Measurements from ENCODE around the gene AP2A1.
A peak's percentile ranks its signal among the peaks of the same experiment; 100 is the strongest.

Gene AP2A1

DNA sequence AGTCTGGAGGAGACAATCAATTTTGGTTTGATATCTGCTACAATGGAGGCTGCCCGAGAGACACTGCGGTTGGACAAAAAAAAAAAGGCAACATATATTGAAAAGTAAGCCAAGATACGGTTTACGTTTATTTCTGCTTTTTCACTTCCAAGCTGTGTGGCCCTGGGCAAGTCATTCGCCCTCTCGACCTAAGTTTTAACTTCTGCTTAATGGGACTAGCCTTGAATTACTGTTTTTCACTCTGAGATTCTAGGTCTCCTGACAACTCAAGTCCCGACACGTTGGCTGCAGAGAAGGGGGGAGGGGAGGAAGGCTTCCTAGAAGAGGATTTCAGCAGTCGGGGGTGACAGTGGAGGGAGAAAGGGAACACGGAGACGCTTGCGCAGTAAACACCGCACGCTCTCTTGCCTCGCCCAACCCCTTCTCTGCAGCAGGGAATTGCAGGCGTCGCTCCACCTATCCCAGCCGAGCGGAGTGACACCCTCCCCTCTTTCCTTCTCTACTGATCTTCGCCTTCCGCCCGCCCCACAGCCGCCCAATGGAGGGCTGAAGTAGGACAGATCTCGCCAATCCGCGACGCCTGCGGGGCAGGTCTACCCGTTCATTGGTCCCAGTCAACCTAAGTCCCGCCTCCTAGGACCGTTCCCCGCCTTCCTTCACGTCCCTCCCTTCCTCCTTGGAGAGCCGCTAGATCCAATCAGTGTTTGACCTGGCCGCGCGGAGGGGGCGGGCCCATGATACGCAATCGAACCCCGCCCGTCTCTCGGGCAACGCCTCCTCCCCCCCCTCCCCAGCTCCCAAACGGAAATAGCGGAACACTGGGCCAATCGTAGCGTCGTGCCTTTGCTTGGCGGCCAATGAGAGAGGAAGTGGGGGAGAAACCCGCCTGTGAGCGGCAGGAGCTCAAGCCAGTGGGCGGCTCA, 533 bp upstream of the AP2A1 start:
- peak; percentile 100 for DNase-seq

DNA sequence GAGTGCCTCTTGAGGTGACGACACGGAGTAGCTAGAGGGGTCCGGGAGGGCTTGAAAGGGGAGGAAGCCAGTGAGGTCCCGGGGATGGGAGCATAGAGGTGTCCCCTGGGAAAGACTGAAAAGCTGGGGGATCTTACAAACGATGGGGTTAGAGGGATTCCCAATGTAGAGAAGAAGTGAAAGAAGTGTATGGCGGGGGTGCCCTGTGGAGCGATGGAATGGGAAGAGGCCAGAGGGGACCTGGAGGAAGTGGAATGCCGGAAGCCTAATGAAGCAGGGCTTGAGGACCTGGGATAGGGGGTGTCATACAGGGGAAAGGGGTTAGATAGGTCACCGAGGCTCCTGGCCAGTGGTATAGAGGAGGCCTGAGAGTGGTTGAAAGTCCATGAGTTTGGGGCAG, 580 bp downstream of the AP2A1 start:
- DNase-seq = no peak

DNA sequence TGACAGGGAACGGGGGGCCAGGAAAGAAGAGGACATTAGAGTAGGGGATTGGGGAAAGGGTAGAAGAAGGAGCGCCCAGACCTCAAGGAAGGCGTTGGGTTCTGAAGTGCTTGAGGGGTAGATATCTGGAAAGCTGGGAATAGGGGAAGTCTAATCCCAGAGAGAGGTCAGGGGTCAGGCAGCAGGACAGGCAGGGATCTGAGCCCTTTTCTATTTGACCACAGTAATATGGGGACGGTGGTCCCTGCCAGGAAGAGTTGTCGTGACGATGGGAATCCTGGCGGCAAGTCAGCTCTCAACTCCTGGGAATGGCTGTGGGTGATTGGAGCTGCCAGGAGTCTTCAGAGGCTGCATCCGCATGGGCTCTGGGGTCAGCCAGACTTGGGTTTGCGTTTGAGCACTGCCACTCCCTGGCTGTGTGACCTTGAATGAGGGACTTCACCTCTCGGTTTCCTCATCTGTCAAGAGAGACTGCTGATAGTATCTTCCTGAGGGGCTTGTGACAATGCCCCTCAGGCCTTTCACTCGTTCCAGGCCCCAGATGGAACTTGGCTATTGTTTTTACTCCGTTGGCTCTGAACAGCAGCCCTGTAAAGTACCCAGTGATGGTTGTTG, 1.3 kb downstream of the AP2A1 start:
- no peak for DNase-seq

DNA sequence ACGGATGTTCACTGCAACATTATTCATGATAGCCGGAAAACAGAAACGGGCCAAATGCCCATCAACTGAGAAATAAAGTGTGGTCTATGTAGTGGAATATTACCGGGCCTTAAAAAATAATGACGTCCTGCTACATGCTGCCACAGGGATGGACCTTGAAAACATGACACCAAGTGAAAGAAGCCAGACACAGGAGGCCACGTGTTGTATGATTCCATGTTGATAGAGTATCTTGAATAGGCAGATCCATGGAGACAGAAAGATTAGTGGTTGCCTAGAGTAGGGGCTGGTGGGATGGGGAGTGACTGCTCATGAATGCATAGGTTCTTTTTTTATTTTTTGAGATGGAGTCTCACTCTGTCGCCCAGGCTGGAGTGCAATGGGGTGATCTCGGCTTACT, 3.7 kb downstream of the AP2A1 start:
- DNase-seq = no peak

DNA sequence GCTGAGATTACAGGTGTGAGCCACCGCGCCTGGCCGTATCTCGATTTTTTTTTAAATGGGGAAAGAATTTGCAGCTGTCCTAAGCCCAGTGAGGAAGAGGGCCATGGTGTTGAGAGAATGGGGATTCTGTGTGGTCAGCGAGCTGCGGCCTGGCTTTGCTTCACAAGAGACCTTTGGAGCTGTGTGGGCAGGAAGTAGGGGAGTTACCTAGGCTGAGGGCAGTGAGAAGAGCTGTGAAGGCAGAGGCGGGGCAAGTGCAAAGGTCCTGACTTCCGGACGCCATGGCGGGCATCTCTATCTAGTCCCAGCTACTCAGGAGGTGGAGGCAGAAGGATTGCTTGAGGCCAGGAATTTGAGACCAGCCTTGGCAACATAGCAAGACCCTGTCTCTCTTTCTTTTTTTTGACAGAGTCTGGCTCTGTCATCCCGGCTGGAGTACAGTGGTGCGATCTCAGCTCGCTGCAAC, 4.9 kb downstream of the AP2A1 start:
- DNase-seq = no peak

DNA sequence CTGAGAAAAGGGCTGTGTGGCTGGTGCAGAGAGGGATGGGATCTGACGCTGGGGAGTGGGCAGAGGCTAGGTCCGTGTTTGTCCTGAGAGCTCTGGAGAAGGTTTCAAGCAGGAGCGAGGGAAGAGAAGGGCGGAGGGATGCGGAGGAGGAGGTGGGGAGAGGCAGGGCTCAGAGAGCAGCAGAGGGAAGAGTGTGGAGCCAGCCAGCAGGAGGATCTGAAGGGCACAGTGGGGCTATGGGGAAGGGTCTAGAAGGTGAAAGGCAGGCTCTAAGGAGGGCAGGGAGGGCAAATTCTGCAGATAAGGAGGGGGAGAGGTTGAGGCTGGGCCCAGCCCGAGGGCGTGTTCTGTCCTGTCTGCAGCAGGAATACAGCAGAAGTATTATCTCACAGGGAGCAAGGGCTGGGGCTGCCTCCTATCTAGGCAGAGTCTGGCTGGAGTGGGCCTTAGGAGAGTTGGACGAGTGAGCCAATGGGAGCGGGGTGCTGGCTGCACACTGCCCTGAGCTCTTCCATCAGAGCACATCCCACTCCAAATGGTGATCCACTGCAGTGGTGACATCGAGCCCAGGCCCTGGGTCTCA, 6.1 kb downstream of the AP2A1 start:
- no peak for DNase-seq

DNA sequence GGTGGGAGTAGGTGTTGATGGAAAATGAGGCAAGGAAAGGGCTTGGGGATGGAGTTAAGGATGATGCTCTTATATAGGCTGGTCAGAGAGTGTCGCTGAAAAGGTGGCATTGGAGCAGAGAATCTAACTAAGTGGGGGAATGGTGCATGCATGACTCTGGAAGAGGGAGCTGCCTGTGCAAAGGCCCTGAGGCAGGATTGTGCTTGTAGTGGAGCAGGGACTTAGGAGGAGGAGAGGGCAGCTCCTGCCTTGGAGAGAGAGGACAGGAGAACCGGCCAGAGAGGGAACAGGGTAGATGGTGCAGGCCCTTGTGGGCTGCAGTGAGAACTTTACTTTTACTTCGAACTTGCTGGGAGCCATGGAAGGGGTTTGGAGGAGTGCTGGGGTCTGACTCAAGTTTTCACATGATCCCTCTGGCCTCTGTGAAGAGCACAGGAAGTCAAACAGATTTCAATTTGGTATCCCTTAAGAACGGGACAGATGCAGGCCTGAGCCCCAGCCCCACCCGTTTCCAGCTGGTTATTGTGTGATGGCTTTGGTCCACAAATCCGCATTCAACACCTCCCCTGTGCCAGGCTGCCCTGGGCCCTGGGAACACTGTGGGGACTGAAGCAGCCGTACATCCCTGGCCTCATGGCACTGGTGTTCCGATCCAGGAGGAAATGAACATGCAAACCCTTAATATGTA, 7.0 kb downstream of the AP2A1 start:
- no peak for DNase-seq

DNA sequence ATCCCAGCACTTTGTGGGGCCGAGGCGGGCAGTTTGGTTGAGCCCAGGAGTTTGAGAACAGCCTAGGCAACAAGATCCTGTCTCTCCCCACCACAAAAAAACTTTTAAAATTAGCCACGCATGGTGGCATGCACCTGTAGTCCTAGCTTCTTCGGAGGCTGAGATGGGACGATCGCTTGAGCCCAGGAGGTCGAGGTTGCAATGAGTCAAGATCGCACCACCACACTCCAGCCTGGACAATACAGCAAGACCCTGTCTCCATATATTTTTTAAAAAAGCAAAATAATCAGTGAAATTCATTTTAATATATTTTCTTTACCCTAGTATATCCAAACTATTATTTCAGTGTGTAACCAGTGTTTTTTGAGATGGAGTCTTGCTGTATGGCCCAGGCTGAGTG, 8.2 kb downstream of the AP2A1 start:
- no peak for DNase-seq

DNA sequence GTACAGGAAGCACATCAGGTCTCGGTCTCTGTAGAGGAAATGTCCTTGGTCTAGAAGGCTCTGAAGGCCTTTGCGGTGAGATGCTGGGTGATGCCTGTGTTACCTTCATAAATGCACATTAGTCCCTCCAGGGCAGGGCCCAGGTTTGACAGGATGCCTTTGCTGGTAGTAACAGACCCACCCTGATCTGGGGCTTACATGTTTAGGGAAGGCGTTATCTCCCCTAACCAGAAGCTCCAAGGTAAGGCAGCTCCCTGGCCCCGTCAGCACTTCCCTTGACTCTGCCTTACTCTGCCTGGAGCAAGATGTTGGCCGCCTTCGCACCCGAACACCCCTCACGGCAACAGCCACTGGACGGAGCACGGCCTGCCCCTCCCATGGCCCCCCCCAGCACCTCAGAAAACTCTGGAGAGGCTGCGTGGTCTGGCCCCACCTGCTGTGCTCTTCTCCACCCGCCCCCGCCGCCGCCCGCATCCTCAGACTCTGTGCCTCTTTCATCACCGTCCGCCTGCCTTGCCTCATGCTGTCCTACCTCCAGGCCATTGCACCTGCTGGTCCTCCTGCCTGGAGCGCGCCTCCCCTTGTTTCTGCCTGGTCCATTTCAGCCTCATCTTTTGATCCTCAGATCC, 9.1 kb downstream of the AP2A1 start:
- DNase-seq = no peak

DNA sequence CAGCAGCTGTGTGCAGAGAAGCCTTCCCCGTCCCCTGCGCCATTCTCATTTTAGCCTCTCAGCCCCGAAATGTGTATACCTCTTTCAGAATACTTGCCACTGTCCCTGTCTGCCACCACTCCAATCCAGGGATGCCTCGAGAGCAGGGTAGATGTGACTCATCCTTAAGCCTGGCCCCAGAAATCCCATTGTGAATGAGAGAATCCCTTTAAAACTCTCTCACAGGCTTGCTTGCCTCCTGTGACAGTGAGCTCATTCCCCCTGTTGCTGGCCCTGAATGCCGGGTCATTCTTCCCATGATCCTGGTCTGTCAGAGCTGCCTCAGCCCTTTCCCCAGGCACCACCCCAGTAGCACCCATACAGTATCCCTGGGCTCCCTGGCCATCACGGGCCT, 9.6 kb downstream of the AP2A1 start:
- no peak for DNase-seq

DNA sequence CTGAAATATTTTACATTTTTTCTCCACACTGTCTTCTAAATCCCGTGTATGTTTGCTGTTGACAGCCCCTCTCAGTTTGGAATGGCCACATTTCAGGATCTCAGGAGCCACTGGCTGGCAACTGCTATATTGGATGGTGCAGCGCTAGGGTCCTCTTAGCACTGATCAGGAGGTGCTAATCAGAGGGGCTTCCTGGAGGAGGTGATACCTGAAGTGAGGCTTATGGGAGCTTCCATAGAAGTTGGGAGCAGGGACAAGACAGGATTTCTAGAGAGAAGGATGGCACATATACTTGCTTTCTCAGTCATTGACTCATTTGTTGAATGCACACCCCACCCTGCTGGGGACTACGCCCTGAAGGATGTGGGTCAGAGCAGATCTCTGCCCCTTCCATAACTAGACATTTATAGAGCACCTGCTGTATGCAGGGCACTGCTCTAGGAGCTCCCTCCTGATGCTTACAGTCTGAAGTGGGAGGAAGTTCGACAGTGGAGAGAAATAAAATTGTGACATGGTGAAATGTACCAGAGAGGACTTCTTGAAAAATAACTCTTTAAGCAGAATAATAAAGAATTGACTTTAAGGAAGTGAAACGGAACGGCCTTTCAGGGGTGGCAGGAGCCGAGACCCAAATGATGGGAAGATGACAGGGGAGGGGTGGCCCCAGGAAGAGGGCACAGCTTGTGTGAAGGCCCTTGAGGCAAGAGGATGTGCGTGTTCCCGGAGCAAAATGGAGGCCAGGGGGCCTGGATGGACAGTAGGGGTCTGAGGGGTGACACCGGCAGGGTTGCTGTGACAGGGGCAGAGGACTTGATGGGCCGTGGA, 13.1 kb downstream of the AP2A1 start:
- no peak for DNase-seq

DNA sequence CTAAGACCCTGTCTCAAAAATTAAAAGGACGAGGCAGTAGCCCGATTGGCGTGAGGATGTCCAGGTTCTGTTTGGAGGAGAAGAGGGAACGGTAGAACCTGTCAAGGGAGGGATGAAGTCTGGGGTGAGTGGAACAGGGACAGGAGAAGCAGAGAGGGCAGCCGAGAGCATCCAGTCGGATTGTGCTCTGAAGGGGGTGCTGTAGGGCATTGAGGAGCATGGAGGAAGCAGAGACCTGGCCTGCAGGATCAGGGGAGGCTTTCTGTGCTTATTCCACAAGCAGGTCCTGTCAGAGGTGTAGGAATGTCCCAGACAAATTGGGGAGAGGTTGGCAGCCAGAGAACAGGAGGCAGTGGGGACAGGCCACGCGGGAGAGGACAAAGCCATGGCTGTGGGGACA, 14.1 kb downstream of the AP2A1 start:
- no peak for DNase-seq

DNA sequence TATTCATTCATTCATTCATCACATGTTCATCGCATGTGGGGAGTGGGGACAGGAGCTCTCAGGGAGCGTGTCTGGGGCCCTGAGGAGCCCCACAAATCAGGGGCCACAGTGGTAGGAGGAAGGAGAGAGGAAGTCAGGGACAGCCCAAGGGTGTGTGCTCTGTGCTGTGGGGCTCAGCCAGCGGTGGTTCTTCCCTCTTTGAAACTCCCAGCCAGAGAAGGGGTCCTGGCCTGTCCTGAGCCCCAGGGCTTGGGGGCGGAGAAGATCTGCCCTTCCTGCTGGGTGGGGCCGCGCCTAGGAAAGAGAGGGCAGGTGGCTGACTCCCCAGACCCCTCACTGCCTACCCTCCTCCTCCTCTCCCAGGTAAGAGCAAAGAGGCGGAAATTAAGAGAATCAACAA, 14.6 kb downstream of the AP2A1 start:
- DNase-seq = no peak

DNA sequence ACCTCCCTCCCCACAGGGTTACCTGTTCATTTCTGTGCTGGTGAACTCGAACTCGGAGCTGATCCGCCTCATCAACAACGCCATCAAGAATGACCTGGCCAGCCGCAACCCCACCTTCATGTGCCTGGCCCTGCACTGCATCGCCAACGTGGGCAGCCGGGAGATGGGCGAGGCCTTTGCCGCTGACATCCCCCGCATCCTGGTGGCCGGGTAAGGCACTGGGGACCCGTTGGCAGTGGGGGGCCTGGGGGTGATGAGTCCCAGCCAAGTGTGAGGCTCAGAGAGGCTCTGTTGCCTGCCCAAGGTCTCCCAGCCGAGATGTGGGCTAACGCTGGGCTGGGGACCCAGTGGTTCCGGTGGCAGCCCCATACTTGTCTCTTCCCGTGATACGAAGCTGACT, 15.7 kb downstream of the AP2A1 start:
- no peak for DNase-seq

DNA sequence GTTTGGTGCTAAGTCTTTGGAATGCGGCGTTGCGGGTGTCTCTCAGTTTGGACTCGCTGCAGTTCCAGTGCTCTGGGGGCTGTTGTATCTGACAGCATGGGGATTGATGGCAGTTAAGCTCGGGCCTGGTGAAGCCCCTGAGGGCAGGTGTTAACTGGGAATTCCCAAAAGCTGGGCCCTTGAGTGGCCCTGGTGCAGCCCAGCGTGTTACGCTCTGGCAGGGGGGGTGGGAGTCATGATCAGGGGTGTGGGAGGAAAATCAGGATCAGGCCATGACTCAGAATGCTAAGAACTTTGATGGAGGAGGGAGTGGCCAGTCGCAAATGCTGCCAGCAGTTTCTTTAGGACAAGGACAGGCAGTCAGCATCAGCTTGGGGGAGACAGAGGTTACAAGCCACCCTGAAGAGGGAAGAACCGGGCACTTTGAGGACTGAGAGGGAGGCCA, 19.6 kb downstream of the AP2A1 start:
- DNase-seq = no peak

DNA sequence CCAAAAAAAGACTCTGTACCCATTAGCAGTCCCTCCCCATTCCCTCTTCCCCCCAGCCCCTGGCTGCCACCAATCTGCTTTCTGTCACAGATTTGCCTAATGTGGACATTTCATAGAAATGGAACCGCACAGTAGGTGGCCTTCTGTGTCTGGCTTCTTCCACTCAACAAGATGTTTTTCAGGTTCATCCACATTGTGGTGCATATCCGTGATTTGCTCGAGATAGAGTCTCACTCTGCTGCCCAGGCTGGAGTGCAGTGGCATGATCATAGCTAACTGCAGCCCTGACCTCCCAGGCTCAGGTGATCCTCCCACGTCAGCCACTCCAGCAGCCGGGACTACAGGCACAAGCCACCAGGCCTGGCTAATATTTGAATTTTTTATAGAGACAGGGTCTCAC, 20.9 kb downstream of the AP2A1 start:
- no peak for DNase-seq

DNA sequence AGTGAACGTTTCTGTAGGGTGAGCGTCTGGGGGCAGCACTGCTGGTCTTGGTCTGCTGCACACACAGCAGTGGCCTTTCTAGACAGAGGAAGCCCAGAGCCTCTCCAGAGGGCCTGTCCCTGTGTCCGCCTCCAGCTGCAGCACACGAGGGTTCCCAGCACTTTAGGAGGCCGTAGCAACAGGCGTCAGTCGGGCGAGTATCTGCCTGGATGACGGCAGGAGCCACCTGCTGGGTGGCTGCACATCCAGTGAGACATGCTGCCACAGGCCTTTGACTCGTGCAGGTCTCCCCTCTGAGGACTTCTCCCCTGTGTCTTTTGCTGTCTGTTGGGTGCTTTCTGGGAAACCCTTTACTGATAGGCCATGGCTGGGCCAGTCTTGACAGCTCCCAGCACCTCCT, 22.1 kb downstream of the AP2A1 start:
- DNase-seq = no peak

DNA sequence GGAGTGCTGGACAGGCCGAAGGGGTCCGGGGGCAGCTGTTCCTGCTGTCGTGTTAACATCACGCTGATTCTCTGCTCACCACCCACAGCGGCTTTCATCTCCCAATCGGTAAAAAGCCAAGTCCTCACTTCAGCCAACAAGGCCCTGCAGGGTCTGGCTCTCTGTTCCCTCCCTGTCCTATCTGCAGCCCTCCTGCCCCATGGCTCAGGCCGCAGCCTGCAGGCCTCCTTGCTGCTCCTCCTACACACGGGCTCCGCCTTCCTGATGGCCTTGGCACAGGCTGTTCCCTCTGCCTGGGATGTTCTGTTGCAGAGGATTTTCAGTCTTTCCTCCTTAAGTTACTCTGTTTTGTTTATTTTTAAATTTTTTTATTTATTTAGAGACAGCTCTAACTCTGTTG, 24.1 kb downstream of the AP2A1 start:
- no peak for DNase-seq

DNA sequence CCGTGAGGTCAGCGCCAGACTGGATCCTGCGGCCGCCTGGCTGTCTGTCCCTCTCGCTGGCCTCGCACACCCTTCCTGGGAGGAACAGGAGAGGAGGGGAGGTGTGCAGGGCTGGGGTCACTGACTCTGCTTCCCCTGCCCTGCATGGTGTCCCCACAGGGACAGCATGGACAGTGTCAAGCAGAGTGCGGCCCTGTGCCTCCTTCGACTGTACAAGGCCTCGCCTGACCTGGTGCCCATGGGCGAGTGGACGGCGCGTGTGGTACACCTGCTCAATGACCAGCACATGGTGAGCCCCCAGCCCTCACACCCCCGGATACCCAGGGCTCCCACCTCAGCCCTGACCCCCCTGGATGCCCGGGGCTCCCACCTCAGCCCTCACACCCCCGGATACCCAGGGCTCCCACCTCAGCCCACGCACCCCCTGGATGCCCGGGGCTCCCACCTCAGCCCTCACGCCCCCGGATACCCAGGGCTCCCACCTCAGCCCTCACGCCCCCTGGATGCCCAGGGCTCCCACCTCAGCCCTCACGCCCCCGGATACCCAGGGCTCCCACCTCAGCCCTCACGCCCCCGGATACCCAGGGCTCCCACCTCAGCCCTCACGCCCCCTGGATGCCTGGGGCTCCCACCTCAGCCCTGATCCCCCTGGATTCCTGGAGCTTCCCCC, 25.1 kb downstream of the AP2A1 start:
- DNase-seq = no peak

DNA sequence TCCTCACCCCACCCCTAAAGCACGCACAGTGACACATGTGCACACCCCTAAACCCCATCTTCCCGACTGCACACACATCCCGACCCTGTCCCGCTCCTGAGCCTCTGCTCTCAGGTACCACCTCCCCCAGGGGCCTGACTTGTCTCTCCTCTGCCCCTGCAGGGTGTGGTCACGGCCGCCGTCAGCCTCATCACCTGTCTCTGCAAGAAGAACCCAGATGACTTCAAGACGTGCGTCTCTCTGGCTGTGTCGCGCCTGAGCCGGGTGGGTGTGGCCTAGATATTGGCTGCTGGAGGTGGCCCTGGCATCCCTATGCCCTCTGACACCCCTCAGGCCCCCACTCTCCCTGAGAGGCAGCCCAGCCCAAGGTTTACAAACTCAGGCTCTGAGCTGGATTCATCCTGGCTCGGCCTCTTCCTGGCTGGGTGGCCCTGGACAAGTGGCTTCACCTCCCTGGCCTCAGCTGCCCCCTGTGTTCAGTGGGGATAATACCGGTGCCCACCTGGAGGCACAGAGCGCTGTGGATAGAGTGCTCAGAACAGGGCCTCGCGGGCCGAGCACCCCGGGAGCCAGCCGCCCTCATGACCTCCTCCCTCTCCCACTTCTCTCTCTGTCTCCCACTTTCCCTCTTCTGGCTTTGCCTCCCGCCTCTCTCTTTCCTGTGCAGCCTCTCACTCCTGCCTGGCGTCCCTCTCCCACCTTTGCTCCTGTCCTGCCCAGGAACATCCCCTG, 26.2 kb downstream of the AP2A1 start:
- DNase-seq = no peak

DNA sequence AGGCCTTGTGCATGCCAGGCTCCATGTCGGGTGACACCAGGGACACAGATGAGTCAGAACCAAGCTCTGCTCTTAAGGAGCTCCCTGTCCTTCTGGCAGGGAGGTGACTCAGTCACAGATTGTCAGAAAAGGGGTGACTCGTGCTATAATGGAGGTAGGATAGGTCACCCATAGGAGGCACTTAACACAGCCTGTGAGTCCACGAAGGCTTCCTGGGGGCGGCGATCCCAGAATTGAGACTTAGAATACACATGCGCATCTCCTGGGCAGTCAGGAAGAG, 26.7 kb downstream of the AP2A1 start:
- no peak for DNase-seq

Data from midbrain (tissue), 1 donor.